Hematopoietic multipotent progenitor cell (in vitro differentiated cells): ENCODE measurements around the gene LPAR2. TPM values are rescaled to one million over a fixed set of nuclear protein-coding genes. Genes with fewer than 3 reads are reported as not detected.
"Not testable (repeated sequence)": the region's sequence is repeated elsewhere in the genome, so short reads cannot be mapped to it uniquely, and the experiment has no call there.

Experiments used
- DNase-seq, 3 donors: peaks; one replicate each; pipeline ENCODE4 v3.0.0-alpha.2; 2011 to 2015; ENCODE audit warnings: low read depth in 2 of 3, low spot score in 2 of 3
- total RNA-seq: library from RNA; depleted of rRNA; stranded (reverse); fragments of >200 nt; gene quantifications from one replicate; pipeline ENCODE4 v1.2.3, GENCODE V29; 2012

LPAR2 gene
- total RNA-seq, 1 donor: 22.6 TPM

- DNase-seq: no peak
Observed at GRCh38 chr19:19602136-19602712, 25.8 kb downstream of the LPAR2 start.

GRCh38 chr19:19600793-19601330, 27.2 kb downstream of the LPAR2 start:
- no peak for DNase-seq

- DNase-seq: not testable (repeated sequence)
Observed at GRCh38 chr19:19598728-19599451, 29.1 kb downstream of the LPAR2 start.

GRCh38 chr19:19597809-19598306, 30.2 kb downstream of the LPAR2 start:
- DNase-seq: peak; percentile 25 to 66 (median 48)

DNA sequence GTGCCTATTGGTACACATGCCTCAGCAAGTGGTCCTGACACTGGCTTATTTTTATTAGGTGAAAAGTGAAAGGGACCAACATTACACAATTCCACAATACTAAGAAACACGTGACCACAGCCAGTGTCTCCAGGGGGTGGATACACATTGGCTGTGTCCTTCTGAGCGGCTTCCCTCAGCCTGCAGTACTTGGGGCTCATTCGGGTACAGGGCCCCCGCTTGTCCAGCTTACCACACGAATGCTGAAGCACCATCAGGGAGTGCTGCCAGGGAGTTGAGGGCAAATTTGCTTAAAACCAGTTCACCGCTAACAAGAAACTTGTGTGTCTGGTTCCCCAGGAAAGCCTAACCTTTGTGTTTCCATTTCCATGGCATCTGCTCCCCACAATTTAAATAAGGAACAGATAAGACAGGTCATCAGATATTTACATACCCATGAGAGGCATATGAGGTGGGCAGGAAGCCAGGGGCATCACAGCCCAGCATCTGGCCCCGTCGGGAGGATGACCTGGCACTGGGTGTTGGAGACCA, 32.8 kb downstream of the LPAR2 start:
- no peak for DNase-seq

DNA sequence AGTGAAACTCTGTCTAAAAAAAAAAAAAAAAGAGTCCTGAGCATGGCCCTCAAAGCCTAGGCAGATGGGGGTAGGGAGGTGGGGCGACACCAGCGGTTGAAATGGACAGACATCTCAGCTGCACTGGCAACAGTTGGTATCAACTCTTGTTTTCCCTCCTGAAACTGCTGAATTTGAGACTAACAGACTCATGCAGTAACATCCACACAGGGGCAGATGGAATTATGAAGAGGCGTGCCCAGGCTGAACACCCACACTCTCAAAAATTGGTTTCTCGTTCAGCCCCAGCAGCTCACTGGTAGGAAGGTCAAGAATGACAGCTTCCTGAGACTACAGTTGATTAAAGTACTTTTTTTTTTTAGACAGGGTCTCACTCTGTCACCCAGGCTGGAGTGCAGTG, 33.6 kb downstream of the LPAR2 start:
- no peak for DNase-seq

DNA sequence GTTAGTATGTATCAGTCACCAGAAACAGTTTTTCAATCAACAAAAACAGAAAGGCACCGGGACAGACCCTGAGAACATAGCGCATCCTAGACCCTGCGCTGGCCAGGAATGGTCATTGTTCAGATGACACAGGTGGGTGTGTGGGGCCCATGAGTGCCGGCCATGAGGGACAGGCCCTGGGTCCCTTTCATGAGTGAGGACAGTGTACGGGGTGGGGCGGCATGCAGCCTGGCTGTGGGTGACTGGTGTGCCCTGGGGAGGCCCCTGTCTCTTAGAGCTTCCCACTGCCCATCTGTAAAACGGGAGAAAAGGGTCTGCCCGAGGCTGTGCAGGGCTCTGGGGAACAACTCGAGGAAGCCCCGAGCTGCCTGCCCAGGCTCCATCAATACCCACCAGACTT, 35.3 kb downstream of the LPAR2 start:
- DNase-seq: no peak

GRCh38 chr19:19591133-19591825, 36.7 kb downstream of the LPAR2 start:
- DNase-seq: no peak

DNA sequence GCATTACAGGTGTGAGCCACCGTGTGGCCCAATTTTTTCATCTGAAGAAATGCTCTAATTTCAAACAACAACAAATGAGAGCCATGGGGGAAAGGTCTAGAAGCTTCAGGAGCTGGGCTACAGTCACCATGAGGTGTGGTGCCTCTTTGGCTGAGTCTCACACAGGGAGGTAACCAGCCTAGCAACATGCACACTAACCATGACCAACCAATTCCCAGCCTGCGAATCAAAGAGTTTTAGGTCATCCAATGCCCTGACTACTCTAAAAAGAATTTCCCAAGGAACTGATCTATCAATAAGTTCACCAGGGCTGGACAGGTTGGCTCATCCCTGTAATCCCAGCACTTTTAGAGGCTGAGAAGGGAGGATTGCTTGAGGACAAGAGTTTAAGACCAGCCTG, 39.5 kb downstream of the LPAR2 start:
- no peak for DNase-seq

- no peak for DNase-seq
Observed at GRCh38 chr19:19587771-19588170, 40.2 kb downstream of the LPAR2 start.

DNA sequence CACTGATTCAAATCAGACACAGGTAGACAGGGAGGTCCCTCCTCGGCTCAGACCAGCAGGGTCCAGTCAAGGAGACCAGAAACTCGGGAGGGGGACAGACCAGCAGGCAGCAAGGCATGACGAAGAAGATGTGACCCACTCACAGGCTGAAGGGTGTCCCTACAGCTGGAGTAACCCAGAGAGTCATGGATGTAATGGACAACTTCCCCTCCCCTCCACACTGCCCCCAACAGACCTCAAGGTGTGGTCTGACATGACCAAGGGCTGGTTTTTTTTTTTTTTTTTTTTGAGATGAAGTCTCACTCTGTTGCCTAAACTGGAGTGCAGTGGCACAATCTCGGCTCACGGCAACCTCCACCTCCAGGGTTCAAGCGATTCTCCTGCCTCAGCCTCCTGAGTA, 43.7 kb downstream of the LPAR2 start:
- DNase-seq: no peak

DNA sequence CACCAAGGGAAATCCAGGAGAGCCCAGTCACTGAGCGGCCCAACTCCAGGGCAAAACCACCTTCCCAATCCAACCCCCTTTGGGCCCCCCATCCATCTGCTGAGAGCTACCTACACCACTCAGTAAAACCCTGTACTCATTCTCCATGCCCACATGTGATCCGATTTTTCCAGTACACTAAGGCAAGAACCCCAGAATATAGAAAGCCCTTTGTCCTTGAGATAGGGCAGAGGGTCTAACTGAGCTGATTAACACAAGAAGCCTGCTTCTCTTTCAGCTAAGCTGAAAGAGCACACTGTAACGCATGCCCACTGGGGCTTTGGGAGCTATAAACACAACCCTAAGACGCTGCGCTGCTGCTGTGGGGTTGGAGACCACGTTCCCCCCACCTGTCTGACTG, 45.5 kb downstream of the LPAR2 start:
- DNase-seq: no peak

- no peak for DNase-seq
Observed at GRCh38 chr19:19581391-19581790, 46.6 kb downstream of the LPAR2 start.

- no peak for DNase-seq
Observed at GRCh38 chr19:19580418-19580817, 47.6 kb downstream of the LPAR2 start.

- DNase-seq: no peak
Observed at GRCh38 chr19:19579533-19580361, 48.3 kb downstream of the LPAR2 start.

- no peak for DNase-seq
Observed at GRCh38 chr19:19578252-19578651, 49.8 kb downstream of the LPAR2 start.

DNA sequence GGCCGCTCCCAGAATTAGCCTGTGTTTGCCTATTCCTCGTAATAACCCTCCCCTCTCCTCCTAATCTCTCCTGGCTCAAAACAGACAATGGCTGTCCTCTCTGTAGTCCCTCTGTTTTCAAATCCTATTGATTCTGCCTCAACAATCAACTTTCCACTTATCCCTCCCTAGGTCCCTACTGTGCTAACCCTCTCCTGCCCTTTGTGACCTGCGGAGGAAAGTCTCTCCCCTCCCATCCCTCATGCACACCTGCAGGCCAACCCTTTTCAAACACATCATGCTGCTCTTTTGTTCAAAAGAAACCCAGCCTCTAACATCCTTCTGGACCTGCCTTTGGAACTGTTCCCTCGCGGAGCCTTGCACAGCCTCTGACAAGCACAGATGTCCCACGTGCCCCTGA, 52.6 kb downstream of the LPAR2 start:
- DNase-seq: no peak
